B cell (primary cell): Measurements from ENCODE around the gene RNASEH2C. TPM values are rescaled to one million over a fixed set of nuclear protein-coding genes. Genes with fewer than 3 reads are reported as not detected.

Source experiments
- ATAC-seq: fragments of 200-7000 bp; cut with Tn5 transposase; one replicate; pipeline ENCODE4 v1.10.0; 2021; ENCODE audit warnings: low read depth, mild to moderate bottlenecking, moderate number of reproducible peaks, moderate library complexity
- CTCF ChIA-PET: fragments of 350-600 bp; sonication (Branson Sonifier 250); formaldehyde crosslinking; loops from one replicate; lab custom pipeline; 2021; ENCODE audit warnings: antibody characterized with exemption, inconsistent platforms; lab: Charles Lee
- POLR2A ChIA-PET: fragments of 350-600 bp; sonication (Branson Sonifier 250); formaldehyde crosslinking; loops from one replicate; lab custom pipeline; 2021; ENCODE audit warnings: antibody characterized with exemption; lab: Charles Lee
- DNase-seq: peaks from one replicate; pipeline ENCODE4 v3.0.0; 2013
- H2AFZ ChIP-seq: 2 replicates; pipeline ENCODE4 v1.6.1; 2012; ENCODE audit warnings: mild to moderate bottlenecking, low read depth, low read length; ENCODE audit not compliant: insufficient read depth, poor library complexity, severe bottlenecking
- H3K27ac ChIP-seq, 2 donors: 1 replicate in 1 of 2; 2 replicates in 1 of 2; pipeline ENCODE4 v1.5.1; 2012 to 2013; ENCODE audit warnings: low read length in 2 of 2, mild to moderate bottlenecking in 2 of 2, moderate library complexity in 1 of 2
- H3K27me3 ChIP-seq, 4 experiments: fragments of 200-600 bp in 1 of 4; sonication (generic) in 1 of 4; replicated peaks in 1 of 4; 1 replicate in 2 of 4; 2 replicates in 2 of 4; pipeline versions ENCODE4 v1.6.1 to v1.7.0; 2013 to 2016; ENCODE audit warnings: low read length in 3 of 4, mild to moderate bottlenecking in 2 of 4, mixed read lengths in 1 of 4, moderate library complexity in 1 of 4; ENCODE audit not compliant: insufficient read depth in 4 of 4, control insufficient read depth in 3 of 4; ENCODE audit errors: control extremely low read depth in 1 of 4
- H3K36me3 ChIP-seq, 2 experiments: replicated peaks in 1 of 2; 1 replicate in 1 of 2; 2 replicates in 1 of 2; pipeline versions ENCODE4 v1.6.1 to v1.7.1; 2013; ENCODE audit warnings: low read length in 1 of 2; ENCODE audit not compliant: insufficient read depth in 2 of 2, control insufficient read depth in 1 of 2; ENCODE audit errors: control extremely low read depth in 1 of 2, extremely low read depth in 1 of 2
- H3K4me1 ChIP-seq, 2 donors: fragments of 200-600 bp in 1 of 2; sonication (generic) in 1 of 2; 1 replicate in 1 of 2; 2 replicates in 1 of 2; pipeline versions ENCODE4 v1.5.1 to v1.6.1; 2013 to 2017; ENCODE audit warnings: low read length in 2 of 2; ENCODE audit not compliant: control insufficient read depth in 2 of 2, insufficient read depth in 2 of 2
- H3K4me2 ChIP-seq: replicated peaks from 2 replicates; pipeline ENCODE3; 2012; ENCODE audit warnings: mild to moderate bottlenecking, low read depth, low read length; ENCODE audit not compliant: poor library complexity, severe bottlenecking
- H3K4me3 ChIP-seq, 5 experiments: fragments of 200-600 bp in 1 of 5; sonication (generic) in 1 of 5; 1 replicate in 3 of 5; 2 replicates in 2 of 5; pipeline versions ENCODE4 v1.5.1 to v1.7.0; 2011 to 2016; ENCODE audit warnings: low read length in 4 of 5, mild to moderate bottlenecking in 4 of 5, low read depth in 2 of 5, control low read depth in 1 of 5, moderate library complexity in 1 of 5; ENCODE audit not compliant: insufficient read depth in 1 of 5; ENCODE audit errors: control extremely low read depth in 1 of 5, extremely low read depth in 1 of 5
- H3K79me2 ChIP-seq: fragments of 200-600 bp; sonication (generic); one replicate; pipeline ENCODE4 v1.6.0; 2016; ENCODE audit warnings: low read length; ENCODE audit not compliant: control insufficient read depth, insufficient read depth
- H3K9ac ChIP-seq: fragments of 200-600 bp; sonication (generic); 2 replicates; pipeline ENCODE4 v1.6.1; 2017; ENCODE audit warnings: mild to moderate bottlenecking, low read length, moderate library complexity
- H3K9me3 ChIP-seq, 3 donors: one replicate each; pipeline versions ENCODE4 v1.6.1 to v1.7.1; 2013; ENCODE audit warnings: low read length in 2 of 3; ENCODE audit not compliant: control insufficient read depth in 2 of 3, insufficient read depth in 1 of 3; ENCODE audit errors: control extremely low read depth in 1 of 3
- H4K20me1 ChIP-seq: 2 replicates; pipeline ENCODE4 v1.6.0; 2012; ENCODE audit warnings: mild to moderate bottlenecking, low read length; ENCODE audit not compliant: insufficient read depth, control insufficient read depth, poor library complexity, severe bottlenecking
- H3K27ac Mint-ChIP-seq: one replicate; pipeline ENCODE4 v1.8.0; 2021; ENCODE audit warnings: mixed read lengths
- H3K27me3 Mint-ChIP-seq: one replicate; pipeline ENCODE4 v1.8.0; 2021; ENCODE audit warnings: mixed read lengths
- H3K4me1 Mint-ChIP-seq: one replicate; pipeline ENCODE4 v1.8.0; 2021; ENCODE audit warnings: mixed read lengths
- H3K4me3 Mint-ChIP-seq: one replicate; pipeline ENCODE4 v1.8.0; 2021; ENCODE audit warnings: mixed read lengths
- H3K9me3 Mint-ChIP-seq: one replicate; pipeline ENCODE4 v1.8.0; 2022; ENCODE audit warnings: mixed read lengths; ENCODE audit not compliant: insufficient read depth
- EZH2 ChIP-seq: IDR thresholded peaks from 2 replicates; pipeline ENCODE4 v1.6.1; 2012; ENCODE audit warnings: borderline replicate concordance, low read depth, mild to moderate bottlenecking, moderate library complexity, low read length; ENCODE audit not compliant: insufficient read depth, poor library complexity, severe bottlenecking
- WGBS: methylation state at CpG from one replicate; pipeline ENCODE4 v1.1.5; 2013; ENCODE audit warnings: missing lambda C conversion rate; ENCODE audit not compliant: insufficient coverage; 5-methylcytosine and 5-hydroxymethylcytosine counted together
- intact Hi-C: fragments of 100-400 bp; cut with micrococcal nuclease; formaldehyde crosslinking; loops from one replicate; pipeline ENCODE4 v1.10.0; 2022
- polyA plus RNA-seq: library from polyadenylated mRNA; depleted of rRNA; stranded (reverse); fragments of >200 nt; gene quantifications from 2 replicates; pipeline ENCODE4 v1.2.3, GENCODE V29; 2012
- total RNA-seq, 2 donors: library from RNA; stranded (reverse); fragments of 120-200 nt in 1 of 2; gene quantifications; 1 replicate in 1 of 2; 2 replicates in 1 of 2; pipeline versions ENCODE4 v1.2.3 to v1.2.4, GENCODE V29; 2013 to 2022
- TF ChIP-seq, protein P1 (sequence below): fragments of 200-600 bp; IDR thresholded peaks from one replicate; pipeline ENCODE4 v1.8.0; 2022; ENCODE audit warnings: antibody characterized with exemption, mild to moderate bottlenecking

RNASEH2C gene
- total and polyA plus RNA-seq, 2 donors (not counting 1 experiment from before 2014, with no cell fraction given): 75.3 to 95.0 TPM

DNA sequence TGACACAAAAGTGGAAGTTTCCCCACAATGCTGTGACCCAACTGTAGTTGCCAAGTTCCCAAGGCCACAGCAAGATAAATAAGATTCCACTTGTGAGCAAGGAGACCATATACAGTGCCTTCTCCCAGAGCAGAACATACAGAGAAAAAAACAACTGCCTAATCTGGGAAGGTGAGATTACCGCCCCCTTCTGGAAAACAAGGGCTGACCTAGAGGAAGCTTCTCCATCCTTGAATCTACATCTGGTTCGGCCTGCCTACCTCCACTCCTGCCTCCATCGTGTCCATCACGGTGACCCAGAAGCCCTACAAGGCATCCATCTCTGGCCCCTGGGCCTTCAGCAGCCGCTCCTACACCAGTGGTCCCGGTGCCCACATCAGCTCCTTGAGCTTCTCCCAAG, 6.1 kb upstream of the RNASEH2C start:
- H3K4me1 Mint-ChIP-seq: no peaks in the 10 kb centered on the region
- no peak overlapping the region for H3K9ac ChIP-seq
- H3K4me3 Mint-ChIP-seq: no peak overlapping the region
- H3K27ac Mint-ChIP-seq: no peak overlapping the region
- no peaks in the 10 kb centered on the region for H3K9me3 ChIP-seq
- ATAC-seq: no peak
- CTCF ChIA-PET: interaction anchor here (0.7 to 2.0 kb wide), 4 partner anchors 15 to 101 kb away, joined by 3 to 5 read pairs (median 4); partner anchors contain the start of gene KAT5
- H3K79me2 ChIP-seq: no peaks in the 10 kb centered on the region
- no peak overlapping the region for H3K4me3 ChIP-seq
- no peaks in the 10 kb centered on the region for H3K36me3 ChIP-seq
- peaks cover 10% of the 10 kb centered on the region for H3K27me3 Mint-ChIP-seq
- no peaks in the 10 kb centered on the region for H3K9me3 Mint-ChIP-seq
- no peak for DNase-seq
- POLR2A ChIA-PET: no interaction called here
- no peak overlapping the region for H2AFZ ChIP-seq
- H4K20me1 ChIP-seq: no peaks in the 10 kb centered on the region
- peaks cover 0 to 5% (median 1%) of the 10 kb centered on the region in 4 experiments for H3K27me3 ChIP-seq
- no peak for TF ChIP-seq EZH2
- TF ChIP-seq, protein P1, sequence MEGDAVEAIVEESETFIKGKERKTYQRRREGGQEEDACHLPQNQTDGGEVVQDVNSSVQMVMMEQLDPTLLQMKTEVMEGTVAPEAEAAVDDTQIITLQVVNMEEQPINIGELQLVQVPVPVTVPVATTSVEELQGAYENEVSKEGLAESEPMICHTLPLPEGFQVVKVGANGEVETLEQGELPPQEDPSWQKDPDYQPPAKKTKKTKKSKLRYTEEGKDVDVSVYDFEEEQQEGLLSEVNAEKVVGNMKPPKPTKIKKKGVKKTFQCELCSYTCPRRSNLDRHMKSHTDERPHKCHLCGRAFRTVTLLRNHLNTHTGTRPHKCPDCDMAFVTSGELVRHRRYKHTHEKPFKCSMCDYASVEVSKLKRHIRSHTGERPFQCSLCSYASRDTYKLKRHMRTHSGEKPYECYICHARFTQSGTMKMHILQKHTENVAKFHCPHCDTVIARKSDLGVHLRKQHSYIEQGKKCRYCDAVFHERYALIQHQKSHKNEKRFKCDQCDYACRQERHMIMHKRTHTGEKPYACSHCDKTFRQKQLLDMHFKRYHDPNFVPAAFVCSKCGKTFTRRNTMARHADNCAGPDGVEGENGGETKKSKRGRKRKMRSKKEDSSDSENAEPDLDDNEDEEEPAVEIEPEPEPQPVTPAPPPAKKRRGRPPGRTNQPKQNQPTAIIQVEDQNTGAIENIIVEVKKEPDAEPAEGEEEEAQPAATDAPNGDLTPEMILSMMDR: no peak
- no peaks in the 10 kb centered on the region for H3K4me1 ChIP-seq
- 58% methylated on average over 6 of the region's 6 CpGs for WGBS
- no peak overlapping the region for H3K27ac ChIP-seq
- H3K4me2 ChIP-seq: no peak overlapping the region
- intact Hi-C loops: no loop called here

DNA sequence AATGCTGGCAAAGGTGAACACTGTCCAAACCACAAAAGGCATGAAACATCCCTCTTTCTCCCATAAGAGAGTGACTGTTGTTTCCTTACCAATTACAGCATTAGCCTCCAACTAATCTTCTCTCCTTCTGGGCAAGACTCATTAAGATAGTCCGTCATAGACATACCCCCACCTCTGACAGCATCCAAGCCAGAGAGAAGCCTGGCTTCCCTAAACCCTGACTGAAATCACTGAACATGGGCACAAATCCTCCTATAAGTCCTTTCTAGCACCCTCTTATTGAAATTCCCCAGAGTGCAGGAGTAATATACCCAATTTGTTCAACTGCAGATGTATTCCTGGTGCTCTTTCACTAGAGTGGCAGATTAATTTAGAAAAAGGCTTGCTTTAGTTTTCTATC, 1.7 kb upstream of the RNASEH2C start:
- peaks cover 21% of the 10 kb centered on the region for H3K79me2 ChIP-seq
- Mint-ChIP-seq H3K27me3 (peaks cover 2% of the 10 kb centered on the region), H3K9me3 (no peaks in the 10 kb centered on the region), H3K4me3 (peak overlapping the region; percentile 29), H3K27ac (no peak overlapping the region), H3K4me1 (peaks cover 33% of the 10 kb centered on the region)
- H3K27me3 ChIP-seq: no peaks in the 10 kb centered on the region
- POLR2A ChIA-PET: no interaction called here
- no peak overlapping the region for H2AFZ ChIP-seq
- H3K4me2 ChIP-seq: no peak overlapping the region
- H3K27ac ChIP-seq: no peak overlapping the region
- H3K9me3 ChIP-seq: no peaks in the 10 kb centered on the region
- DNase-seq (no peak), ATAC-seq (no peak)
- H3K4me3 ChIP-seq: no peak overlapping the region
- peaks cover 14 to 16% of the 10 kb centered on the region in 2 donors for H3K4me1 ChIP-seq
- intact Hi-C loops: no loop called here
- H3K9ac ChIP-seq: no peak overlapping the region
- CTCF ChIA-PET: interaction anchor here (1.0 to 2.2 kb wide), 2 partner anchors 13 to 48 kb away, joined by 3 to 5 read pairs; no protein-coding TSS in a partner anchor
- TF ChIP-seq, protein P1: no peak
- no peak for TF ChIP-seq EZH2
- H4K20me1 ChIP-seq: peaks cover 28% of the 10 kb centered on the region
- WGBS: 100% methylated on average over 1 of the region's 1 CpG
- peaks cover 5 to 26% of the 10 kb centered on the region in 2 experiments for H3K36me3 ChIP-seq
